ENCODE data around the gene JMJD1C.

Gene JMJD1C

DNA sequence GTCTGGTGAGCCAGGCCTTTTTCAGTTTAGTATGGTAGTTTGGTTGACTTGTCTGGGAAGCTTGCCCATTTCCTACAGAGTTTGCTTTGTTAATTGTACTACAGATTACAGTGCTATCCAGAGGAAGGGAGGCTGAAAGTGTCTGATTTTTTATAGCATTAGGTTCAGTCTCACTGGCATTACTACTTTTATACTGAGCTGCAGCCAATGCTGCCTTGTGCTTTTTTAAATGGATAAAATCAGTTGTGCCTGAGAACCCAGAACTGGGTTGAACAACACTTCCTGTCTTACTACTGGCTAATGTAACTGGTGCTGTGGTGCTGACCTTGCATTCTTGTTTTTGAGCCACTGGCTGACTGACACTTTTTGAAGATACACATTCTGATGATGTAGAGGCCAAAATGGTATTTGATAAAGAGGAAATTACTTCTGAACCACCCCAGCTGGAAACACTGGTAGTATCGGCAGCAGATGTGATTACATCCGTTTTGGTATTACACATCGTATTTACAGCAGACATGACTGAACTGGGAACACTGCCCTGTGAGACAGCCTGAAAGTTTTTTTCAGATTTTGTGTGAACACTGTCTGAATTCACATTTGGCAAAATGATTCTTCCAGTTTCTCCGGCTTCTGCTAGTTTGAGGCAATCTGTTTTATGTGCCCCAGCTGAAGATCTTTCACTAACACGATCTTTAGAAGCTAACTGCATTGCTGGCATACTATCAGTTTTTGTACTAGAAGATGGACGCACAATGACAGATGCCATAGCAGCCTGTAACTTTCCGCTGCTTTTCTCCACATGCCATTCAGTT is 258.6 kb downstream of the JMJD1C start:
- peak; percentile 88 for DNase-seq

- no peak for DNase-seq
These were observed 259.2 kb downstream of the JMJD1C start for GRCh38 chr10:63206576-63206975.

DNA sequence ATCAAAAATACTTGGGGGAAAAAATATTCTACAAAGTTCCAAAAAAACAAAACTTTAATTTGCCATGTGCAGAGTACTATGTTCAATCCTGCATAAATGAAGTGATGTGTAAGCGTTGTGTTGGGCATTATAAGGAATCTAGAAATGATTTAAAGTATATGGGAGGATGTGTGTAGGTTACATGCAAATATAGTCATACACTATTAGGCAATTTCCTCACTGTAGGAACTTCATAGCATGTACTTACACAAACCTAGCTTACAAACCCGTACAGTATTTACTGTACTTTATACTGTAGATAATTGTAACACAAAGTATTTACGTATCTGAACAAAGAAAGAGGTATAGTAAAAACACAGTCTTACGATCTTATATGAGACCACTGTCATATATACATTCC is 260.4 kb downstream of the JMJD1C start:
- DNase-seq, result no peak

DNA sequence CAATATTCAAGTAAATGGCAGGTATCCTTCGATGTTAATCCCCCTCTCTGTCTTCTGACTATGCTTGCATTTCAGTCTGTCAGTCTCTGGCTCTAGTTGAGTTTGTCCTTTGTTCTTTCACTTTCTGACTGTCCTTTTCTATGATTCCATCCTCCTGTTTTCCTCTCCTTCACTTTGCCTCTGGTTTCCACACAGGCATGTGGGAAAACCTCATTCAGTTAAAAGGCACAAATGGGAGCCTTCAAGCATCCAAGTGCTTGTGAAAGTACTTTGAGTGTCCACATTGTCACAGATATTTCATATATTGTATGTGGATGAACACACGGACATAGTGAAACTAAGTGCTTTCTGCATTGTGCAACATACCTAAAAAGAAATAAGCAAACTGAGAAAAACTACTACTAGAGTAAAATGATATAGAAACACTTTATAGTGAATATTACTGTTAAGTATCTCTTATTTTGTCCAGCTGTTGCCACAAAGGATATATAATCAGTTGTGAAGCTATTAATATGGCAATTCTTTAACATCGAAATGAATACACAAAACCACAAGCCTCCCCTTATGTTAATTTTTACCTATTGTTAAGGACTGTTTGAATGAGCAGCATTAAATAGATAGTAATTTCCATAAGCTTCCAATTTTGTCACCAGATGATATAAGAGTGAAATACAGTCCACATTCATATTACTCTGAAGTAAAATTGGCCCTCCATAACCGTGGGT is 260.9 kb downstream of the JMJD1C start:
- DNase-seq, result no peak

DNA sequence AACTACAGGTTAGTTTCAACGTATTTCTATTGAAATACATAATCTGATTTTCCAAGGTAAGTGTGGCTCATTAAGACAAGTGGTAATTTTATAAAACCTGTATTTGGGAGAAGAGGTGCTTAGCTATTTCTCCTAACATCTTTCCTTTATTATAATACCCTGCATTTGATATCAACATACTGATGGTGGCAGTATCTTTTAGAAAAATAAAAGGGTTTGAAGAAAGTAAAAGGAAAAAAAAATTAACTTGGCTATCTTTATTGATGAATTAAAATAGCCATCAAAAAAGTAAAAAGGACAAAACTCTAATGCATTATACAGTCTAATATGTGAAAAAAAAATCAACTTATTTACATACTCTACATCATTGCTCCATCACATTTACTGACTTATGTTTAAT is 264.7 kb downstream of the JMJD1C start:
- no peak for DNase-seq

- peak; percentile 12 for DNase-seq
These were observed 265.3 kb downstream of the JMJD1C start for GRCh38 chr10:63200431-63200830.

GRCh38 chr10:63199716-63200115 is 266.1 kb downstream of the JMJD1C start:
- DNase-seq, result no peak

DNA sequence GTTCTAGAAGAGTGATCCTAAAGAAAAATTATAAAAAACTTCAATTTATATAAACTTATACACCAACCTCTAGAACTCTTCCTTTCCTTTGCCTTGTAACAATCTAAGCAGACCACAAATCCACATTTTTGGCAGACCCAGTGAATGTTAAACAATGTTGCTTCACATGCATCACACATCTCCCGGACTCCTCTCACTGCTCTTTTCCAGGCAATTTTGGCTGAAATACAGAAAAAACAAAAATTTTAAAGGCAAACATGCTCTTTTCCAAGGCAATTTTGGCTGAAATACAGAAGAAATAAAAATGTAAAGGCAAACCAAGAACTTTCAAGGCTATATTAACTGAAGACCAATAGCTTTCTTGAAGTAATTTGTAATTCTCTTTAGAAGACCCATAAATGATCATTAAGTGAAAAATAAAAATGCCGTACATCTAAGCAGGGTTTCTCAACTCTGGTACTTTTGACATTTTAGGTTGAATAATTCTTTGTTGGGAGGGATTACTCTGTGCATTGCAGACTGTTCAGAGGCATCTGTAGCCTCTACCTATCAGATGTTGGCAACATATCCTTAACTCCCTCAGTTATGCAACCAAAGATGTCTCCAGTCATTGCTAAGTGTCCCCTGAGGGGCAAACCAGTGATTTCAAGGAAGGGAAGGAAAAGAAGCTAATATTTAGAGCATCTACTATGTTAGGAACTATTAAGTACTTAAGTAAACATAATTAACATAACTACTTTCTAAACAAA is 268.3 kb downstream of the JMJD1C start:
- peak; percentile 92 for DNase-seq

DNA sequence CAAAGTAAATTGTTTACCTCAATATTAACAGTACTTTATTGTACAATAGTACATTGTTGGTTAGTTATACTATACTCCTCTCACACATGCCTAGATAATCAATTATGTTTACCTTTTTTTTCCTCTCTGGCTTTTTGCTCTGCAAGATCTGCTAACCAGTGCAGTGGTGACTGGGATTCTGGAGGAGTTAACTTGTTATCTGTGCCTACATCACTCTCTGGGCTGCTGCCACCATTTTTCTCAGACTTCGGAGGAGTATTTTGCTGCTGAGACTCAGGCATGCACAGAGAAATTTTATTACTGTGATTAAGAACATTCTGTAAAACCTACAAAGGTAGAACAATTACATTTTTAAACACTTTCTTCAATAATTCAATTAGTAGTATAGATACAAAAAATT is 273.0 kb downstream of the JMJD1C start:
- DNase-seq, result no peak

GRCh38 chr10:63175534-63175933 is 290.2 kb downstream of the JMJD1C start:
- DNase-seq, result no peak

DNA sequence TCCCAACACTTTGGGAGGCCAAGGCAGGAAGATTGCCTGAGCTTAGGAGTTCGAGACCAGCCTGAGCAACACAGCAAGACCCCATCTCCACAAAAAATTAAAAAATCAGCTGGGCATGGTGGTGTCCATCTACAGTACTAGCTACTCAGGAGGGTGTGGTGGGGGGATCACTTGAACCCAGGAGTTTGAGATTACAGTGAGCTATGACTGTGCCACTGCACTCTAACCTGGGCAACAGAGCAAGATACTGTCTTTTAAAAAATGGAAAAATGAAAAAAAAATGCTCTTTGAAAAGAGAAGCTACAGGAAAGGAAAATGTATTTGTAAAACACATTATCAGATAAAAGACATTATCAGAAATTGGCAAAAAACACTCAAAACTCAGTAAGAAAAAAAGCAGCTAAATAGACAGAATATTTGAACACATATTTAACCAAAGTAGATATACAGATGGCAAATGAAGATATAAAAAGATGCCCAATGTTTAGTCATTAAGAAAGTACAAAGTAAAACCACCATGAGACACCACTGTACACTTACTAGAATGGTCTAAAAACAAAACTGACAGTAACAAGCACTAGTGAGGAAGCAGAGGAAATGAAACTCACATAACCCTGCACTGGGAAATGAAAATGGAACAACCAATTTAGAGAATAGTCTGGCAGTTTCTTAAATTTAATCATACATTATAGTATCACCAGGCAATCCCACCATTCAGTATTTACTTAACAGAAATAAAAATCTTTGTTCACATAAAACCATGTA is 292.1 kb downstream of the JMJD1C start:
- no peak for DNase-seq

DNA sequence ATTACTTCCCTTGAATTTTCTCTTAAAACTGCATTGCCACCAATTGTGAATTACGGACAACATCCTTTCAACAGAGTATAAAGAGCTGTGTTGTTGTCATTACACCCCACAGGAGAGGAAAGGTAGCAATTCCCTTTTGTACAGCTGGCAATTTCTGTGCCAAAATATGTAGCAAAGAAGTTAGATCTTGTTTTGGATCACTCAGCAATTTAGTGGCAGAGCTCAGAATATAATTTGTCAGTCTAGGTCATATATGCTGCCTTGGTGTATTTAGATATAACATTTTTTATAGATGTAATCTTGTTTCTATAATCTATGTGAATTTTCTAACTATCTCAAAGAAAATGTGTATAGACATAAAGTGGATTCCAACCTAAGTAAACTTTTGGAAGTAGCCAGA is 293.9 kb downstream of the JMJD1C start:
- DNase-seq, result no peak

DNA sequence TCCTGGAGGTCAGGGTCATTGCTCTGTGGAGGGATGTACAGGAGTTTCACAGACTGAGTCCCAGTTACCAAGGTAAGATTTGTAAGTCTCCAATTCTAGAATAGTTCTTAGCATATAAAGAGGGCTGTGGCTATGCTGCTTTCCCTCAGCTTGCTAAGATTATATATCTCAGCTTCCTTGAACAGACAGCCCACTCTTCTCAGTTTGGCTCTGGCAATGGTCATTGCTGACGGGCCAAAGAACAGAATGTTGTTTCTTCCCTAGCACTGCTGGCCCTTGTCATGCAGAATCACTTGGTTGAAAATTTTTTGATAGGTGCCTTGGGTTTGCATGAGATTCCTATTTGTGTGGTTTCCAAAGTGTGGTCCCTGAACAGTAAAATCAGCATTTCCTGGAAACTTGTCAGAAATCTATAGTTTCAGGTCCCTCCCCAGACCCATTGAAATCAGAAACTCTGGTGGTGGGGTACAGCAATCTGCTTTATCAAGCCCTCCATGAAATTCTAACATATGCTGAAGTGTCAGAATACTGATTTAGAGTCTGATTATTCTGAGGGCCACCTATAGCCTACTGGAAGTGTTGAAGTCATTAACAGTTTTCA is 294.4 kb downstream of the JMJD1C start:
- DNase-seq, result no peak

DNA sequence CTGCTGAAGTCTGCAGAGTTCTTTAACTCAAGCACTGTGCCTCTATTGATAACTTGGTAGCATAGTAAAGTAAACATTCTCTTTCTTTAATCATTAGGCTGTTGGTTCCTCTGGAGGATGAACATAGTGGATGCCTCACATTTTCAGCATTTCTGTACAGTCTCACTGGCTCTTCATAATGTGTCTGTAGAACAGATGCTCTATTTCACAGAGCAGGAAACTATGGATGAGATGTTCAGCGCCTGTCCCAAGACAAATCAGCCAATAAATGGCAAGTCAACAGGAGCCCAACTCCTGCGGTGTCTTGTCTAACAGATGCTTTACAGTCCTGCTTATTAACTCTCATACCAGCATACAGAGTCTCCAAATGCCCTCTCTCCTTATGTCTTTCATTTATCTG is 296.2 kb downstream of the JMJD1C start:
- no peak for DNase-seq

GRCh38 chr10:63168821-63169462 is 296.8 kb downstream of the JMJD1C start:
- no peak for DNase-seq

- DNase-seq, result peak; percentile 79
These were observed 299.0 kb downstream of the JMJD1C start for GRCh38 chr10:63166742-63167258.

DNA sequence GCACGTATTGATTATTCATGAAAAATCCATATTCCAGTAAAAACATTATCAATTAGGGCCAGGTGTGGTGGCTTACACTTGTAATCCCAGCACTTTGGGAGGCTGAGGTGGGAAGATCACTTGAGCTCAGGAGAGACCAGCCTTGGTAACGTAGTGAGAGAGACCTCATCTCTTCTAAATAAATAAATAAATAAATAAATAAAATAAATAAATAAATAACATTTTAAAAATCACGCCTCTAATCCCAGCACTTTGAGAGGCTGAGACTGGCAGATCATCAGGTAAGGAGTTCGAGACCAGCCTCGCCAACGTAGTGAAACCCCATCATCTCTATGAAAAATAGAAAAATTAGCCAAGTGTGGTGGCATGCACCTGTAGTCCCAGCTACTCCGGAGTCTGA is 300.5 kb downstream of the JMJD1C start:
- no peak for DNase-seq

GRCh38 chr10:63164166-63164623 is 301.6 kb downstream of the JMJD1C start:
- DNase-seq, result no peak

GRCh38 chr10:63161592-63161991 is 304.2 kb downstream of the JMJD1C start:
- DNase-seq, result no peak

DNA sequence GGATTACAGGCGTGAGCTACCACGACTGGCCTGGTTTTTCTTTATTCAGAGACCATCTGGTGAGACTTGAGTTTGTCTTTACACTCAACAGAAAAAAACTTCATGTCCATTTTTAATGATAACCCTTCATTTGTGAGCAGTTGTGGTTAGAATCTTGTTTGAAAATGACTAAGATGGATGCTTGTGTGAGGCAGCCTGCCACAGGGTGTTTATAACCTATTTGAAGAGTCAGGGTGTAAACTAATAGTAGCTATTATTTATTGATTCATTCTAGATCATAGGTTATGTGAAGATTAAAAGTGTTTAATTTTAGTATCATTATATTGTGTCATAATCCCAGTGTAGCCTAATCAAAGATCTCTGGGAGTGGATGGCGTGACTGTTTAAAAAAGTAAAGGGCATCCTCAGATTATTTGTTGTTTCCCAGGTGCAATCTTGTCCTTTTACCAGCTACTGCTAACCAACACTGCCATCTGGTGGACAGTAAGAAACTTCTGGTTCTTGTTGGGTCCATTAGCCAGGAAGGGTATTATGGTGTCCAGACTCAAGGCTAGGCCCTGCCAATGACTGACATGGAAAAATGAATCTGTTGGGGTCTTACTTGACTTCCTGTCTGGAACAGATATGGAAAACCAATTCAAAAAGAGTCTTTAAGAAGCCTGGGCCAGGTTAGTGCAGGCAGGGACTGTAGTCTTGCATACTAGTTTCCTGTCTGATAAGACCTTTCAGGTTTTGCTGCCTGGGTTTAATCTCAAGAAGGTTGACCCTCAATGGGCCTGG is 307.7 kb downstream of the JMJD1C start:
- DNase-seq, result peak; percentile 90

GRCh38 chr10:63156236-63156635 is 309.5 kb downstream of the JMJD1C start:
- no peak for DNase-seq
